ENCODE results near the gene VPS13D.
A peak's percentile ranks its signal among the peaks of the same experiment; 100 is the strongest.
"Not testable (repeated sequence)": the region's sequence is repeated elsewhere in the genome, so short reads cannot be mapped to it uniquely, and the experiment has no call there.

Gene VPS13D

DNA sequence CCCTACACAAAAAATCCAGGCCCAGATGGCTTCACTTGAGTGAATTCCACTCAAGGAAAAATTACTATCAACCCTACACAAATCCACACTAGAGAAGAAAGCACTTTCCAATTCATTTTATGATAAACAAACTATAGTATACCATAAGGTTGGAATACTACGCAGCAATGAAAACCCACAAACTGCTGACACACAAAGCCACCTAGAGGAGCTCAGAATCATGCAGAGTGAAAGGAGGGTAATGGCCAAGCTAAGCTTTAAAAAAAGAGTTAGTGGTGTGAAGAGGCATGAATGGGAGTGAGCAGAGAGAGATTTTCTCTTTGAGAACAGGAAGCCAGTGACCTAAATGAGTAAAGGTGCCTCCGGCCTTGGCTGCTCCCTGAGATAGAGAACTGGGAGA is 294.4 kb downstream of the VPS13D start:
- no peak for DNase-seq

GRCh38 chr1:12525311-12526181 is 295.7 kb downstream of the VPS13D start:
- DNase-seq: no peak

- DNase-seq: no peak
Observed at GRCh38 chr1:12527564-12527963, 297.7 kb downstream of the VPS13D start.

DNA sequence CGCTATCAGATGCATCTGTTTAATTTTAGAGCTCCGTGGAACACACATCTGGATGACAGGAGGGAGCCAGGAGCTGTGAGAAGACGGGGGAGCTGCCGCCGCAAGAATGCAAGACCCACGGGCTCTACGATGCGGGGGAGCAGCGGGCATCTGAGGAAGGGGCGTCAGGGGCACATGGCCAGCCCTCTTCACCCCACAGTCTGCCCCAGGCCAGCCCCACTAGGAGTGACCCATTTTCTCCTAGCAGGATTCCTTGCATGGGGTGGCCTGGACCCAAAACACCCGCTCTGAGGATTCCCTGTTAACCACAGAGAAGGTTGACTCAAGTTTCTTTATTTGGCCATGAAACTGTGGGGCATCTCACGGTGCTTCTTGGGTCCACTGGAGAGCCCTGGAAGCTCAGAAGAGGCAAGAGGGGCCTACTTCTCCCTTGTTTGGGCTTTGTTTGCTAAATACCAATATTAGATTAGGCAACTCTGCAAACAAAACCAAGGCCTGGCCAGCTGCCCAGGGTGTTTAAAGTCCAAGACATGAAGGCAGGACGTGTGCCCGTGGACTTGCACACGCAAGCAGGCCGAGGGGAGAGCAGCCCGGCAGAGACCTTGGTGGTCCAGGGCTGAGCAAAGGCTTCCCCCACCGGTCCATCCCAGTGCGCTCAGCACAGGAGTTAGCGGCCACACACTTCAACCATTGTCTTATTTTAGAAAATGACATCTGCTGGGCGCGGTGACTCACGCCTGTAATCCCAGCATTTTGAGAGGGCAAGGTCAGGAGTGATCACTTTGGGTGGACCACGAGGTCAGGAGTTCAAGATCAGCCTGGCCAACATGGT is 298.4 kb downstream of the VPS13D start:
- DNase-seq: peak; percentile 40

GRCh38 chr1:12529640-12530174 is 299.9 kb downstream of the VPS13D start:
- no peak for DNase-seq

DNA sequence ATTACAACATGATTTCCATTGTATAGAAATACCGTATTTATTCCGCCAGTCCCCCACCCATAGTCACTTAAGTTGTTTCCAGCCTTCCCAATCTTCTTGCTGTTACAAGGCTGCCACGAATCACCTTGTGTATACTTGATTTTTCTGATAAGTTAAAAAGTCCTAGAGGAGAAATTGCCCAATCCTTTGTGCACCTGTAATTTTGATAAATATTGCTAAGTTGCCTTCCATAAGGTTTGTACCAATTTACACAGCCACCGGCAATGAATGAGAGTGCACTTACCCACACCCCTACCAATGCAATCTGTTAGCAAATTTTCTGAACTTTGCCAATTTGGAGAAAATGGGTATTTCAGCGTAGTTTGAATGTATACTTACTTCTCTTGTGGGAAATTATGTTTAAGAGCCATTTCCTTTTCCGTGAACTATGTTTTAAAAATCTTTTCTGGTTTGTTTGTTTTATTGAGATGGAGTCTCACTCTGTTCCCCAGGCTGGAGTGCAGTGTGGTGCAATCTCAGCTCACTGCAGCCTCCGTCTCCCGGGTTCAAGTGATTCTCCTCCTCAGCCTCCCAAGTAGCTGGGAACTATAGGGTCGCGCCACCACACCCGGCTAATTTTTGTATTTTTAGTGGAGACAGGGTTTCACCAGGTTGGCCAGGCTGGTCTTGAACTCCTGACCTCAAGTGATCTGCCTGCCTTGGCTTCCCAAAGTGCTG is 300.8 kb downstream of the VPS13D start:
- no peak for DNase-seq

DNA sequence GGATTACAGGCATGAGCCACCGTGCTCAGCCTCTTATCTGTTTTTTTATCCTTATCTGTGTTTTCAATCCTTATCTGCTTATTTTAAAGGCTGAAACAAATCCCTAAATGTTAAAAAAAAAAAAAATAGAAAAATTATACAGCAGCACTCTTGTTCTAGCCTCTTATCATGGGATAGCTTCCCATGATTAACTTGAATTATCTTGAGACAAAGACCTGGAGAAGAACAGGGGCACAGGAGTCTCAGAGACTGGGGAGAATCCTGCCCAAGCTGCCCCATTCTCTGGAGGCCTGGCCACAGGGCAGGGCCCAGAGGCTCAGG is 301.3 kb downstream of the VPS13D start:
- DNase-seq: no peak

GRCh38 chr1:12532405-12533315 is 302.8 kb downstream of the VPS13D start:
- DNase-seq: no peak

DNA sequence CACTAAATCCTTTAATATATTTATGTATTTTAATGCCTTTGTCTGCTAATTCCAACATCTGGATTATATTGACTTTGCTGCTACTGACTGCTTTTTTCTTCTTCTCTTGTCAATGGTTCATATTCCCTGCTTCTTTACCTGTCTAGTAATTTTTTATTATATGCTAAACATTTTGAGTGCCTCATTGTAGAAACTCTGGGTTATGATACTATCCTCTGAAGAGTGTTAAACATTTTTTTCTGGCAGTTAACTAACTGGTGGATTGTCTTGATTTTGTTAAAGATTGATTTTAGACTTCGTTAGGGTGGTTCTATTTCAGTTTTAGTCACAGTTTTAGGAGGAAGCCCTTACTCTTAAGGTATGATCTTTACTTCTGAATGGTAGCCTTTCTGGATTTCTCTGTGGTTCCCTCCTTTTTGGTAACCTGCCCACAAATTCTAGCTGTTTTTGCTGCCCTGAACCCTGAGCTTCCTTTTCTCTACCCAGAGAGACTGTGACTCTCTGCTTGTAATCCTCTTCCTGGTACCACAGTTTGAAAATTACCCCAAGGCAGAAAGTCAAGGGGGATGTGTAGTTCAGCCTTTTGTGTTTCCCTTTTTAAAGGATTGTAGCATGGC is 306.3 kb downstream of the VPS13D start:
- DNase-seq: no peak

DNA sequence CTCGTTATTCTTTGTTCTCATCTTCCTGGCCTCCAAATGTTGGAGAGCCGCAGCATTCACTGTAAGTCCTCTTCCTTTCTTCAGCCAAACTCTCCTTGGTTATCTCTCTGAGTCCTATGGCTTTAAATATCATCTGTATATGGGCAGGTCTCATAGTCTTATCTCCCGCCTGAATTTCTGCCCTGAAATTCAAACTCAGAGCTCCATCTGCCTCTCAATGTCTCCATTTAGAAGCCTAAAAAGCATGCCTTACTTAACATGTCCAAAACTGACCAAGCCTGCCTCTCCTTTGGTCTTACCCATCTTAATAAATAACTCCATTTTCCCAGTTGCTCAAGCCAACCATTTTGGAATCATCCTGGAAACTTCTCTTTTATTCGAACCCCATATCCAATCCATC is 307.5 kb downstream of the VPS13D start:
- DNase-seq: no peak

DNA sequence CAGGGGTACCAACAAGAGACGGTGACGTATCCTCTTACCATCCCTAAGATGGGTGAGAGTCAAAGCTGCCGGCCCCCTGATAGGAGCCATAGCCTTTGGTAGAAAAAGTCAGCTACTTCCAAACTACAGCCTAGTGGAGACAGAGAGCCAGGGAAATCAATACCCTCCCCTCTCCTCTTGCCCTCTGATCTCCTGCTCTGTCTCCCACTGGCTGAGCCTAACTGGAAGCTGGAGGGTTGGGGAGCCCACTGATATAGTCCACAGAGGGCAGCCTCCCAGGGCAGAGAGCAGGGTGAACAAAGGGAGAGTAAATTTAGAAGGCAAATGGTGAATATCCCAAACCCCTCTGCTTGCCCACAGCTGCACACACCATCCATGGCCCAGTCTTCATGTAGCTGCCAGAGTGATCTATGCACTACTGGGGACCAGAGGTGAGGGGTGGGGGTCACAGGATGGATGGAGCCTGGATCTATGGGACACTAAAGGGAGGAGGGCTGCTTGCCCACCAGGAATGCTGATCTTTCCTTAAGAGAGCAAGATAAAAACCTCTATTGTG is 308.2 kb downstream of the VPS13D start:
- DNase-seq: no peak

DNA sequence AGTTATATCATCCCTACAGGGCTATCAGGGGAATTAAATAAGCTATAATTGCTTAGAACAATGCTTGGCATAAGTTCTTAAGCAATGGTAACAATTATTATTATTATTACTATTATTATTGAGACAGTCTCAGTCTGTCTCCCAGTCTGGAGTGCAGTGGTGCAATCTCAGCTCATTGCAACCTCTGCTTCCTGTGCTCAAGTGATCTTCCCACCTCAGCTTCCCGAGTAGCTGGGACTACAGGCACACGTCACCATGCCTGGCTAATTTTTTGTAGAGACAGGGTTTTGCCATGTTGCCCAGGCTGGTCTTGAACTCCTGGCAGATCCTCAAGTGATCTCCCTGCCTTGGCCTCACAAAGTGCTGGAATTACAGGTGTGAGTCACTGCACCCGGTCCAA is 308.7 kb downstream of the VPS13D start:
- DNase-seq: not testable (repeated sequence)

DNA sequence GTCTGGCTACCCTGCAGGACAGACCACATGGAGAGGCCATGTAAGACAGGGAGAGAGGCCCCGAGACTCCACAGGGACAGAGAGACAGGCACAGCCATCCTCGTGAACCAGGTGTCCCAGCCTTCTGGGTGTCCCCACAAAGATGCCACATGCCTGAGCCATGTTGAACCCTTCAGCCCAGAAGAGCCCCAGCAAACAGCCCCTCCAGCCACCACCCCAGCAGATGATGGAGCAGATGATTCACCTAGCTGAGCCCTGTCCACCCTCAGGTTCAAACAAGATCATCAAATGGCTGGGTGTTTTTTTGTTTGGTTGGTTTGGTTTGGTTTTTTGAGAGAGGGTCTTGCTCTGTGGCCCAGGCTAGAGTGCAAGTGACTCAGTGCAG is 309.5 kb downstream of the VPS13D start:
- DNase-seq: no peak

- peak; percentile 89 for DNase-seq
Observed at GRCh38 chr1:12539705-12540579, 310.1 kb downstream of the VPS13D start.

DNA sequence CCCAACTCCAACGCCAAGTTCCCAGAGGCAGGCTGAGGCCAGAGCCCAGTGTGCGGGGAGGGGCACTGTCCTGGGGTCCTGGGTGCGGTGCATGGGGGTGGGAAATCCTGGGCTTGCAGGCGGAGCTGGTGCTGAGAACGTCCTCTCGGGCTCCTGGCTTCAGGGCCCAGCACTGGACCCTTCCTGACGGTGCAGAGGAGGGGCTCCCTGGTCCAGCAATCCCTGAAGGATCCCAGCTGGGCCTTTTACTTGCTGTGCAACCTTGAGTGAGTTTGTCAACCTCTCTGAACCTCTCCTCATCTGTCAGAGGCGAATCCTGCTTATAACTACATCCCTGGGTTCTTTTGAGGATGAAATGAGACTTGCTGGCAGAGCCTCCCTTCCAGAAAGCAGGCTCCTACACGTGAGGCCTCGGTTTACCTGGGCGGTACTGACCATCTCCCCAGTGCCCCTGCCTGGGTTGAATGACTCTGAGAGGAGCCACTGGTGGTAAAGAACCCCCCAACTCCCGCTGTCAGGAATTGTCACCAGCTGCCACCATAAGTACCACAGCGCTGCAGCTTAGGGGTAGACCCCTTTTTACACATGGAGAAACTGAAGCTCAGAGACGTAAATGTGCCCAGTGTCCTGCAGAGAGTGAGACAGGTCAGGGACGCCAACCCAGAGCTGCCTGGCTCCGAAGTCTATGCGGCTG is 310.9 kb downstream of the VPS13D start:
- no peak for DNase-seq

- peak; percentile 78 for DNase-seq
Observed at GRCh38 chr1:12541274-12542137, 311.7 kb downstream of the VPS13D start.

- no peak for DNase-seq
Observed at GRCh38 chr1:12542138-12542465, 312.3 kb downstream of the VPS13D start.

All from femur (tissue), 1 donor.